Body of pancreas (tissue), 4 donors: ENCODE results near the gene ARID1B. TPM values are rescaled to one million over a fixed set of nuclear protein-coding genes. Genes with fewer than 3 reads are reported as not detected.

ENCODE experiments used
- ATAC-seq: fragments of 150-250 bp; one replicate; pipeline ENCODE4 v1.9.1; 2016
- DNase-seq, 4 donors: peaks; one replicate each; pipeline ENCODE4 v3.0.0-alpha.2; 2019
- H3K27ac ChIP-seq, 4 donors: fragments of 200-600 bp; sonication (generic); 1 replicate in 3 of 4; 2 replicates in 1 of 4; pipeline versions ENCODE4 v1.5.1 to v1.6.1; 2016 to 2019; ENCODE audit warnings: mild to moderate bottlenecking in 1 of 4, mixed read lengths in 1 of 4, moderate library complexity in 1 of 4
- H3K27me3 ChIP-seq, 2 donors: fragments of 200-600 bp; sonication (generic); one replicate each; pipeline ENCODE4 v1.6.0; 2016; ENCODE audit warnings: mild to moderate bottlenecking in 1 of 2
- H3K36me3 ChIP-seq, 2 donors: fragments of 200-600 bp; sonication (generic); replicated peaks in 1 of 2; 2 replicates each; pipeline ENCODE4 v1.5.1; 2016; ENCODE audit warnings: low read depth in 2 of 2; ENCODE audit not compliant: insufficient read depth in 1 of 2
- H3K4me1 ChIP-seq: fragments of 200-600 bp; sonication (generic); one replicate; pipeline ENCODE4 v1.6.0; 2016
- H3K4me3 ChIP-seq, 2 donors: fragments of 200-600 bp; sonication (generic); 1 replicate in 1 of 2; 2 replicates in 1 of 2; pipeline ENCODE4 v1.5.1; 2016 to 2019
- H3K9me3 ChIP-seq, 3 donors: fragments of 200-600 bp; sonication (generic); 1 replicate in 2 of 3; 2 replicates in 1 of 3; pipeline ENCODE4 v1.5.1; 2016
- POLR2A ChIP-seq, 3 donors: fragments of 450-650 bp; IDR thresholded peaks; one replicate each; pipeline ENCODE4 v1.6.1; 2016; ENCODE audit warnings: antibody characterized with exemption in 3 of 3, mild to moderate bottlenecking in 2 of 3
- WGBS, 2 donors: methylation state at CpG; one replicate each; pipeline ENCODE4 v1.1.5; 2017; 5-methylcytosine and 5-hydroxymethylcytosine counted together
- intact Hi-C: fragments of 100-400 bp; cut with DNase I; formaldehyde crosslinking; loops from one replicate; pipeline ENCODE4 v1.15.1; 2023
- total RNA-seq, 2 donors: library from RNA; depleted of rRNA; stranded (reverse); fragments of >200 nt; gene quantifications; one replicate each; pipeline ENCODE4 v1.1.0, GENCODE V29; 2016
- TF ChIP-seq, protein P1 (sequence below), 7 experiments: fragments of 450-650 bp in 4 of 7; fragments of 200-600 bp in 3 of 7; sonication (generic) in 3 of 7; IDR thresholded peaks; one replicate each; pipeline ENCODE4 v1.5.1; 2016 to 2019; ENCODE audit warnings: antibody characterized with exemption in 7 of 7

ARID1B gene
- total RNA-seq, 2 donors from 2014 or later, result 71.5 to 85.1 TPM

DNA sequence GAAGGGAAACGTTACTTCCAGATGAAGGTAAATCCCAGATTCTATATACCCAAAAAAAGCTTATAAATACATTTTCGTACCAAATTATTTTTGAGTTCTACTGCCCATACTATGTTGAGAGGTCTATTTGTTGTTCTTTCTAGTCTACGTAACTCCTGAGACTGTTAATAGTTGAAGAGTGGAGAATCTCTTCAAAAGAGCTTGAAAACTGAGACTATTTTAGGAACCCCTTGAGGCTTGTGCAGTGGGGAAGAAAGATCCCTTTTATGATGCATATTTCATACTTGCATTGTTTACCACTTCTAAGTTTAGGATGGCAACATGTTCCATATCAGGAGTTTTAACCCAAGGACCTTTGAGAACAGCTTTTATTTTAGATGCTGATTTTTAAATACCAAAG, 301.1 kb downstream of the ARID1B start:
- intact Hi-C loops, result no loop called here
- TF ChIP-seq, protein P1, sequence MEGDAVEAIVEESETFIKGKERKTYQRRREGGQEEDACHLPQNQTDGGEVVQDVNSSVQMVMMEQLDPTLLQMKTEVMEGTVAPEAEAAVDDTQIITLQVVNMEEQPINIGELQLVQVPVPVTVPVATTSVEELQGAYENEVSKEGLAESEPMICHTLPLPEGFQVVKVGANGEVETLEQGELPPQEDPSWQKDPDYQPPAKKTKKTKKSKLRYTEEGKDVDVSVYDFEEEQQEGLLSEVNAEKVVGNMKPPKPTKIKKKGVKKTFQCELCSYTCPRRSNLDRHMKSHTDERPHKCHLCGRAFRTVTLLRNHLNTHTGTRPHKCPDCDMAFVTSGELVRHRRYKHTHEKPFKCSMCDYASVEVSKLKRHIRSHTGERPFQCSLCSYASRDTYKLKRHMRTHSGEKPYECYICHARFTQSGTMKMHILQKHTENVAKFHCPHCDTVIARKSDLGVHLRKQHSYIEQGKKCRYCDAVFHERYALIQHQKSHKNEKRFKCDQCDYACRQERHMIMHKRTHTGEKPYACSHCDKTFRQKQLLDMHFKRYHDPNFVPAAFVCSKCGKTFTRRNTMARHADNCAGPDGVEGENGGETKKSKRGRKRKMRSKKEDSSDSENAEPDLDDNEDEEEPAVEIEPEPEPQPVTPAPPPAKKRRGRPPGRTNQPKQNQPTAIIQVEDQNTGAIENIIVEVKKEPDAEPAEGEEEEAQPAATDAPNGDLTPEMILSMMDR (IDR thresholded peaks at IDR 0.05), result no peak
- TF ChIP-seq POLR2A (IDR thresholded peaks at IDR 0.05), result no peak
- no peak overlapping the region for H3K4me3 ChIP-seq
- DNase-seq, result no peak
- H3K9me3 ChIP-seq, result no peaks in the 10 kb centered on the region
- H3K36me3 ChIP-seq, result no peaks in the 10 kb centered on the region
- no peaks in the 10 kb centered on the region for H3K27me3 ChIP-seq
- 90 to 92% methylated on average over 3 of the region's 3 CpGs for WGBS, 2 donors
- H3K4me1 ChIP-seq, result peaks cover 31% of the 10 kb centered on the region
- H3K27ac ChIP-seq, result no peak overlapping the region
- no peak for ATAC-seq

DNA sequence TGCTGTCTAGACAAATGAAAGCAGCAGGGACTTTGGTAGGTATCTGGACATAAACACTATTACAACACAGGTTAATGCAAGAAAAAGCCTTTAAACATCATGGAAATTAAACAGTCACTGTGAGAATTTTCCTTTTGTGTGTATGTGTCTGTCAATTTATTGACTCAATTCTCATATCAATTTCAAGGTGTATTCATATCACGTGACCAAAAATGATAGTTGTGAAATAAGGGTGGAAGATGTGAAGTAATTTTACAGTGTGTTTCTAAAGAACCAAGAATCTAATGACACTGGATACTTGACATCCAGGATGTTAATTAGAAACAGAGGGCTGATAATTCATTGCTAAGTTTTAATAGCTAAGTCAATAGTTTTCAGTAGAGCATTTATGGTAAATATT, 302.1 kb downstream of the ARID1B start:
- H3K9me3 ChIP-seq, result no peaks in the 10 kb centered on the region
- H3K4me1 ChIP-seq, result peaks cover 25% of the 10 kb centered on the region
- H3K36me3 ChIP-seq, result no peaks in the 10 kb centered on the region
- H3K4me3 ChIP-seq, result no peak overlapping the region
- no peak for TF ChIP-seq POLR2A (IDR thresholded peaks at IDR 0.05)
- TF ChIP-seq, protein P1 (IDR thresholded peaks at IDR 0.05), result no peak
- intact Hi-C loops, result no loop called here
- no peak for DNase-seq
- WGBS, 2 donors, result 13 to 22% methylated on average over 1 of the region's 1 CpG
- ATAC-seq, result no peak
- H3K27me3 ChIP-seq, result no peaks in the 10 kb centered on the region
- H3K27ac ChIP-seq, result no peak overlapping the region

DNA sequence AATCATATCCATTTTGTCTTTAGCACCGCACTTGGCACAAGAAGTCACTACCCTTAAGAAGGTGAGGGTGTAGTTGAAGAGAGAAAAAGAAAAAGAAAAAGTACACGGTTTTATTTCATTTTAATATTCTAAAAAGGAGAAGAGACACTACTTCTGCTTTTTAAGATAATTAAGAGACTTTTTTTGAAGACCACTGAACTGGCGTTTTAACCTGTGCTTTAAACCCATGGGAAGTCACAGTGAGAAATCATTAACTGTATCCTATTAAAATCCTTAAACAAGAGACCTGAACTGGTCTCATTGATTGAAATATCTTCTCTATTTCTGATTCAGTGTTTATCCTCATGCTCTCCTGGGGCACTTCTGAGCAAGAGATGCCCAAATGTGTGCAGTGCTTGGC, 302.6 kb downstream of the ARID1B start:
- DNase-seq (no peak), ATAC-seq (no peak)
- no peaks in the 10 kb centered on the region for H3K36me3 ChIP-seq
- peaks cover 25% of the 10 kb centered on the region for H3K4me1 ChIP-seq
- H3K4me3 ChIP-seq, result no peak overlapping the region
- WGBS, 2 donors, result 73 to 75% methylated on average over 3 of the region's 3 CpGs
- H3K27me3 ChIP-seq, result no peaks in the 10 kb centered on the region
- H3K27ac ChIP-seq, result no peak overlapping the region
- H3K9me3 ChIP-seq, result no peaks in the 10 kb centered on the region
- intact Hi-C loops, result no loop called here
- TF ChIP-seq POLR2A (IDR thresholded peaks at IDR 0.05), result no peak
- TF ChIP-seq, protein P1 (IDR thresholded peaks at IDR 0.05), result no peak

DNA sequence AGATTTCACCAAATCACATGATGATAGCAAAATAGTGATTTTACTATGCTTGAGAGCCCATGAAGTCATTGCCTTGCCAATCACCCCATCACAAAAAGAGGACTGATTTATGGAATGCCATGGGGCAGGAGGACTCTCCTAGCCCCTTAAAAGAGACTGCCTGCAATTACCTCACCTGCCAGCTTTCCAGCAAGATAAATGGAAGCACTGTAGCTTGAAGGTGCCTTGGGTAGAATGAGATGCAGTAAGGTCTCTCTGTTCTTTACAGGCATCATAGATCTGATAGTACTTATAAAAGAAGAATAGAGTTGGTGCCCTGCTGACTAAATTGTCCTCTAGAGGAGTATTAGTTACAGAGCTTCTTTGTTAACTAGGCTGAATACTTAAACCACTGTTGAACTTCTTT, 303.8 kb downstream of the ARID1B start:
- DNase-seq, result no peak
- peaks cover 25% of the 10 kb centered on the region for H3K4me1 ChIP-seq
- TF ChIP-seq, protein P1 (IDR thresholded peaks at IDR 0.05), result no peak
- no peak for TF ChIP-seq POLR2A (IDR thresholded peaks at IDR 0.05)
- intact Hi-C loops, result no loop called here
- no peak overlapping the region for H3K27ac ChIP-seq
- no peak overlapping the region for H3K4me3 ChIP-seq
- ATAC-seq, result no peak
- no peaks in the 10 kb centered on the region for H3K27me3 ChIP-seq
- peaks cover 0 to 4% of the 10 kb centered on the region in 2 donors for H3K36me3 ChIP-seq
- H3K9me3 ChIP-seq, result no peaks in the 10 kb centered on the region

DNA sequence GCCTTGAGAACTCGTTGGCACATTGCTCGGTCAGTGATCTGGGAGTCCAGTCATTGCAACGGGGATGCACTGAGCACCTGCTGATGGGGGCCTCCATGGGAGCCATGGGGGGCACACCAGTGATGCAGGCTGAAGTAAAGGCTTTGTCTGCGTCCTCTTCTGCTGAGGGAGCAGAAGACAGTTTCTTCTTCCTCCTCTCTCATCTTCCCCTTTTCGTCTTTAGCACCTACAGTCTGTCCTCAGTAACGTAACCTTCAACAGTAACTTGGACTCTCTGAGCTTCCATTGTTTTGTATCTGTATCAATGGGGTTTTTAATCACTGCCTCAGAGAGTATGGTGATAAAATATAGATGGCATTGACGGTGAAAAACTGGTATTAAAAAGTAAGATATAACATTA, 306.2 kb downstream of the ARID1B start:
- intact Hi-C loops, result no loop called here
- ATAC-seq, result no peak
- TF ChIP-seq POLR2A (IDR thresholded peaks at IDR 0.05), result no peak
- TF ChIP-seq, protein P1 (IDR thresholded peaks at IDR 0.05), result no peak
- Histone ChIP-seq H3K27ac (no peak overlapping the region), H3K9me3 (no peaks in the 10 kb centered on the region), H3K4me3 (no peak overlapping the region), H3K36me3 (peaks cover 0 to 4% of the 10 kb centered on the region in 2 donors), H3K27me3 (no peaks in the 10 kb centered on the region), H3K4me1 (peaks cover 34% of the 10 kb centered on the region)
- 62 to 76% methylated on average over 7 of the region's 7 CpGs for WGBS, 2 donors
- no peak for DNase-seq
